HCT116 (cell line): ENCODE measurements around the gene HSD17B10. TPM values are rescaled to one million over a fixed set of nuclear protein-coding genes. Genes with fewer than 3 reads are reported as not detected.

Experiments used
- ATAC-seq: fragments of 200-7000 bp; cut with Tn5 transposase; 2 replicates; pipeline ENCODE4 v1.9.1; 2020; ENCODE audit warnings: mild to moderate bottlenecking, moderate library complexity
- BruUV-seq: library from RNA; stranded (reverse); fragments of 400-500 nt; replicated peaks from 2 replicates; lab custom pipeline; 2021; lab: Mats Ljungman, UMichigan
- CTCF ChIA-PET: fragments of 300-600 bp; sonication (Branson Sonifier 250); formaldehyde crosslinking; loops from one replicate; lab custom pipeline; 2021; ENCODE audit warnings: antibody characterized with exemption; lab: Charles Lee
- POLR2A ChIA-PET: fragments of 300-600, 350-600 bp; sonication (Branson Sonifier 250); formaldehyde crosslinking; loops from one replicate; lab custom pipeline; 2021; ENCODE audit warnings: antibody characterized with exemption; lab: Charles Lee
- RAD21 ChIA-PET, 2 experiments: fragments of 300-600 bp; sonication (Branson Sonifier 250); formaldehyde crosslinking; loops; one replicate each; lab custom pipeline; 2023; ENCODE audit warnings: low total read pairs in 2 of 2; ENCODE audit not compliant: uncharacterized antibody in 2 of 2, unreplicated experiment in 2 of 2, low non-redundant PET in 1 of 2; lab: Charles Lee
- DNase-seq: peaks from one replicate; pipeline ENCODE4 v3.0.0-alpha.2; 2010; ENCODE audit warnings: low read depth, low spot score
- H2AFZ ChIP-seq: fragments of 200-600 bp; shearing (Covaris generic), sonication (generic); 2 replicates; pipeline ENCODE4 v1.6.1; 2017; ENCODE audit warnings: low read depth, mixed run types, mixed read lengths, antibody characterized with exemption, low read length; ENCODE audit not compliant: poor library complexity, severe bottlenecking
- H3K27ac ChIP-seq: 2 replicates; pipeline ENCODE4 v1.5.1; 2012; ENCODE audit warnings: low read depth, low read length
- H3K27me3 ChIP-seq: fragments of 200-600 bp; sonication (generic); 2 replicates; pipeline ENCODE4 v1.6.1; 2016; ENCODE audit warnings: mixed run types, low read length, mixed read lengths; ENCODE audit not compliant: insufficient read depth
- H3K36me3 ChIP-seq, 2 experiments: fragments of 200-500 bp in 1 of 2; fragments of 200-600 bp in 1 of 2; sonication (Bioruptor generic) in 1 of 2; sonication (generic) in 1 of 2; 2 replicates each; pipeline versions ENCODE4 v1.5.1 to v1.6.1; 2014 to 2016; ENCODE audit warnings: low read length in 2 of 2, inconsistent platforms in 1 of 2, mixed read lengths in 1 of 2, mixed run types in 1 of 2; ENCODE audit not compliant: insufficient read depth in 2 of 2, control insufficient read depth in 1 of 2
- H3K4me1 ChIP-seq, 2 experiments: fragments of 200-600 bp in 1 of 2; sonication (generic) in 1 of 2; 2 replicates each; pipeline versions ENCODE4 v1.5.1 to v1.6.1; 2012 to 2017; ENCODE audit warnings: low read length in 2 of 2, inconsistent platforms in 1 of 2, mild to moderate bottlenecking in 1 of 2, mixed read lengths in 1 of 2, mixed run types in 1 of 2, moderate library complexity in 1 of 2; ENCODE audit not compliant: insufficient read depth in 2 of 2, control insufficient read depth in 1 of 2
- H3K4me2 ChIP-seq: fragments of 200-600 bp; sonication (generic); 2 replicates; pipeline ENCODE4 v1.6.1; 2017; ENCODE audit warnings: mixed run types, low read length, mixed read lengths
- H3K4me3 ChIP-seq, 2 experiments: fragments of 200-600 bp in 1 of 2; sonication (generic) in 1 of 2; replicated peaks in 1 of 2; 2 replicates each; pipeline ENCODE4 v1.5.1; 2011 to 2016; ENCODE audit warnings: low read length in 2 of 2, control low read depth in 1 of 2, low read depth in 1 of 2, mild to moderate bottlenecking in 1 of 2, mixed read lengths in 1 of 2, mixed run types in 1 of 2
- H3K79me2 ChIP-seq: fragments of 200-600 bp; sonication (generic); 2 replicates; pipeline ENCODE4 v1.6.1; 2017; ENCODE audit warnings: mild to moderate bottlenecking, mixed run types, low read length, moderate library complexity, mixed read lengths; ENCODE audit not compliant: insufficient read depth
- H3K9ac ChIP-seq: fragments of 200-600 bp; sonication (generic); 2 replicates; pipeline ENCODE4 v1.6.1; 2016; ENCODE audit warnings: low read length, mixed read lengths
- H3K9me2 ChIP-seq: fragments of 200-600 bp; sonication (generic), shearing (Covaris generic); 2 replicates; pipeline ENCODE4 v1.6.1; 2017; ENCODE audit warnings: mixed run types, mild to moderate bottlenecking, moderate library complexity; ENCODE audit not compliant: insufficient read depth
- H3K9me3 ChIP-seq, 2 experiments: fragments of 200-500 bp in 1 of 2; fragments of 200-600 bp in 1 of 2; sonication (Bioruptor generic) in 1 of 2; sonication (generic) in 1 of 2; 2 replicates each; pipeline ENCODE4 v1.6.1; 2014 to 2017; ENCODE audit warnings: low read length in 2 of 2, mixed read lengths in 2 of 2, inconsistent platforms in 1 of 2, low read depth in 1 of 2, mild to moderate bottlenecking in 1 of 2, mixed run types in 1 of 2, moderate library complexity in 1 of 2; ENCODE audit not compliant: control insufficient read depth in 1 of 2, insufficient read depth in 1 of 2
- H4K20me1 ChIP-seq: fragments of 200-600 bp; sonication (generic), shearing (Covaris generic); 2 replicates; pipeline ENCODE4 v1.6.1; 2017; ENCODE audit warnings: mixed run types, mild to moderate bottlenecking, moderate library complexity; ENCODE audit not compliant: insufficient read depth
- ATF3 ChIP-seq: IDR thresholded peaks from 2 replicates; pipeline ENCODE4 v1.6.1; 2012
- CEBPB ChIP-seq: IDR thresholded peaks from 2 replicates; pipeline ENCODE4 v1.6.1; 2012; ENCODE audit warnings: low read depth
- EZH2 ChIP-seq: fragments of 200-600 bp; sonication (generic); IDR thresholded peaks from 2 replicates; pipeline ENCODE4 v1.6.1; 2017; ENCODE audit warnings: antibody characterized with exemption, mixed run types
- JUND ChIP-seq: IDR thresholded peaks from 2 replicates; pipeline ENCODE4 v1.6.1; 2012
- MAX ChIP-seq: IDR thresholded peaks from 2 replicates; pipeline ENCODE4 v1.6.1; 2012
- POLR2A ChIP-seq: IDR thresholded peaks from 2 replicates; pipeline ENCODE4 v1.7.0; 2011; ENCODE audit warnings: borderline replicate concordance; ENCODE audit not compliant: insufficient read depth, insufficient read length; ENCODE audit errors: extremely low read depth
- POLR2AphosphoS5 ChIP-seq: IDR thresholded peaks from 2 replicates; pipeline ENCODE4 v1.6.1; 2011; ENCODE audit warnings: mild to moderate bottlenecking, low read depth, low read length, moderate library complexity
- SIN3A ChIP-seq: IDR thresholded peaks from 2 replicates; pipeline ENCODE4 v1.6.1; 2012; ENCODE audit warnings: low read depth
- SP1 ChIP-seq: IDR thresholded peaks from 2 replicates; pipeline ENCODE4 v1.6.1; 2012; ENCODE audit warnings: low read depth
- TCF7L2 ChIP-seq: IDR thresholded peaks from 2 replicates; pipeline ENCODE4 v1.7.0; 2011; ENCODE audit warnings: borderline replicate concordance, inconsistent platforms; ENCODE audit not compliant: insufficient read depth, insufficient read length; ENCODE audit errors: extremely low read depth
- YY1 ChIP-seq: IDR thresholded peaks from 2 replicates; pipeline ENCODE4 v1.6.1; 2011; ENCODE audit warnings: low read length, low read depth, moderate library complexity, mild to moderate bottlenecking; ENCODE audit not compliant: insufficient replicate concordance; ENCODE audit errors: extremely low read depth
- ZBTB33 ChIP-seq: IDR thresholded peaks from 2 replicates; pipeline ENCODE4 v1.6.1; 2011; ENCODE audit warnings: mild to moderate bottlenecking, low read length, moderate library complexity; ENCODE audit not compliant: insufficient replicate concordance; ENCODE audit errors: extremely low read depth
- ZFX ChIP-seq: fragments of 450-650 bp; IDR thresholded peaks from 2 replicates; pipeline ENCODE4 v1.6.1; 2017
- ZNF274 ChIP-seq: fragments of 200-500 bp; sonication (Bioruptor generic); IDR thresholded peaks from 2 replicates; pipeline ENCODE4 v1.6.1; 2014; ENCODE audit warnings: mild to moderate bottlenecking, low read depth, low read length, inconsistent platforms
- intact Hi-C: fragments of 100-400 bp; cut with micrococcal nuclease; formaldehyde crosslinking; loops from 2 replicates; pipeline ENCODE4 v1.10.0; 2022
- total RNA-seq: library from RNA; stranded (reverse); gene quantifications from one replicate; pipeline ENCODE4 v1.2.1, GENCODE V29; 2021; ENCODE audit not compliant: unreplicated experiment

The HSD17B10 gene
- total RNA-seq, 1 experiment from 2014 or later = 94.4 TPM

- CTCF ChIA-PET = interaction anchor here (0.8 to 1.8 kb wide), 3 partner anchors 9 to 109 kb away, joined by 3 to 5 read pairs (median 4); no protein-coding TSS in a partner anchor
- intact Hi-C loops = no loop called here
- H2AFZ ChIP-seq = no peak within 1 kb of the TSS
These were observed 11.9 kb downstream of the HSD17B10 start, which contains the start of gene SMC1A for GRCh38 chrX:53422086-53422860. SMC1A (minus strand) TSS chrX:53422654; CDS start chrX:53422600, 54 bp downstream.

More at GRCh38 chrX:53422086-53422860, 11.9 kb downstream of the HSD17B10 start, which contains the start of gene SMC1A:
- Histone ChIP-seq H3K27ac (peak within 1 kb of the TSS; percentile 92), H3K36me3 (no peaks in the 10 kb centered on the region), H3K79me2 (peaks cover 46% of the 10 kb centered on the region), H3K9me2 (no peaks in the 10 kb centered on the region), H3K4me2 (peak within 1 kb of the TSS; percentile 87), H3K27me3 (no peaks in the 10 kb centered on the region), H3K9me3 (no peaks in the 10 kb centered on the region), H4K20me1 (no peaks in the 10 kb centered on the region), H3K4me1 (peaks cover 8 to 17% of the 10 kb centered on the region in 2 experiments), H3K4me3 (peak within 1 kb of the TSS; percentile 73 to 85), H3K9ac (peak within 1 kb of the TSS; percentile 89)
- peak; percentile 95 for ATAC-seq
- TF ChIP-seq SIN3A (peak; percentile 68; the same call in 1 of the 2 replicates), POLR2AphosphoS5 (peak; percentile 59), SP1 (no peak; the same call in 1 of the 2 replicates), POLR2A (no peak), ATF3 (no peak), MAX (peak; percentile 64), CEBPB (no peak), EZH2 (no peak), ZNF274 (no peak), TCF7L2 (peak; percentile 45), YY1 (peak; percentile 5), ZBTB33 (peak; percentile 94), ZFX (peak; percentile 88), JUND (peak; percentile 41)
- peak; percentile 90 for DNase-seq
- ChIA-PET RAD21 (no interaction called here), POLR2A (interaction anchor here (0.9 to 1.9 kb wide), 9 partner anchors 10 to 262 kb away, joined by 3 to 11 read pairs (median 3); no protein-coding TSS in a partner anchor)
- BruUV-seq = no TSS peak
